Measurements from ENCODE around the gene RALGDS. TPM values are rescaled to one million over a fixed set of nuclear protein-coding genes. Genes with fewer than 3 reads are reported as not detected.

RALGDS gene
- total and polyA plus RNA-seq, 11 donors: 17.8 to 70.1 (median 25.8) TPM

GRCh38 chr9:133106511-133107244 lies 14.4 kb downstream of the RALGDS start:
- peaks cover 0 to 4% (median 0%) of the 10 kb centered on the region in 12 donors for H3K4me1 ChIP-seq
- intact Hi-C loops (cut with DNase I): no loop called here
- ATAC-seq (no peak), DNase-seq (peak in 2 of 5 donors; percentile 16 to 55)
- no peaks in the 10 kb centered on the region for H3K9me3 ChIP-seq
- H3K27ac ChIP-seq: no peak overlapping the region
- WGBS, 4 donors: 91 to 95% (median 94%) methylated on average over 11 to 17 of the region's 17 CpGs
- no peaks in the 10 kb centered on the region for H3K27me3 ChIP-seq
- H3K36me3 ChIP-seq: peaks cover 3 to 97% (median 87%) of the 10 kb centered on the region in 9 donors
- no peak for TF ChIP-seq CTCF (IDR thresholded peaks at IDR 0.05)
- no peak for TF ChIP-seq POLR2A (IDR thresholded peaks at IDR 0.05)
- H3K4me3 ChIP-seq: no peak overlapping the region

- Histone ChIP-seq H3K4me3 (no peak overlapping the region), H3K27me3 (no peaks in the 10 kb centered on the region), H3K27ac (no peak overlapping the region), H3K36me3 (peaks cover 7 to 97% (median 91%) of the 10 kb centered on the region in 9 donors), H3K4me1 (peaks cover 0 to 3% (median 0%) of the 10 kb centered on the region in 12 donors), H3K9me3 (no peaks in the 10 kb centered on the region)
- TF ChIP-seq CTCF (IDR thresholded peaks at IDR 0.05) (no peak), POLR2A (IDR thresholded peaks at IDR 0.05) (no peak)
- ATAC-seq (no peak), DNase-seq (peak in 2 of 5 donors; percentile 3 to 49)
- 83 to 98% (median 90%) methylated on average over 6 to 7 of the region's 7 CpGs for WGBS, 4 donors
- intact Hi-C loops (cut with DNase I): no loop called here
Observed at GRCh38 chr9:133105461-133105770, 15.6 kb downstream of the RALGDS start.

GRCh38 chr9:133104718-133105460 lies 16.2 kb downstream of the RALGDS start:
- Histone ChIP-seq H3K27me3 (no peaks in the 10 kb centered on the region), H3K27ac (no peak overlapping the region), H3K4me3 (no peak overlapping the region), H3K9me3 (no peaks in the 10 kb centered on the region), H3K4me1 (peaks cover 0 to 3% (median 0%) of the 10 kb centered on the region in 12 donors), H3K36me3 (peaks cover 10 to 97% (median 92%) of the 10 kb centered on the region in 9 donors)
- DNase-seq (peak in 2 of 5 donors; percentile 21 to 60), ATAC-seq (no peak)
- 86 to 89% (median 87%) methylated on average over 14 to 15 of the region's 15 CpGs for WGBS, 4 donors
- intact Hi-C loops (cut with DNase I): loop anchor here in 3 of 10 donors (1.0 to 5.0 kb wide), 4 partner anchors 40 to 68 kb away; no protein-coding TSS in a partner anchor
- TF ChIP-seq CTCF (IDR thresholded peaks at IDR 0.05): no peak
- no peak for TF ChIP-seq POLR2A (IDR thresholded peaks at IDR 0.05)

GRCh38 chr9:133103987-133104505 lies 17.0 kb downstream of the RALGDS start:
- TF ChIP-seq CTCF (IDR thresholded peaks at IDR 0.05) (no peak), POLR2A (IDR thresholded peaks at IDR 0.05) (no peak)
- ATAC-seq (no peak), DNase-seq (peak in 2 of 5 donors; percentile 14 to 58)
- Histone ChIP-seq H3K27ac (no peak overlapping the region), H3K36me3 (peaks cover 10 to 97% (median 94%) of the 10 kb centered on the region in 9 donors), H3K4me1 (peaks cover 0 to 3% (median 0%) of the 10 kb centered on the region in 12 donors), H3K27me3 (no peaks in the 10 kb centered on the region), H3K4me3 (no peak overlapping the region), H3K9me3 (no peaks in the 10 kb centered on the region)
- intact Hi-C loops (cut with DNase I): loop anchor here in 9 of 10 donors (1.0 to 5.0 kb wide), 8 partner anchors 39 to 67 kb away; no protein-coding TSS in a partner anchor
- 79 to 95% (median 86%) methylated on average over 4 to 12 of the region's 12 CpGs for WGBS, 4 donors
